ENCODE results near the gene MBD4.

- TF ChIP-seq CTCF (conservative IDR thresholded peaks at IDR 0.05; ENCODE audit: low read depth, low read length) (no peak), BHLHE40 (IDR thresholded peaks at IDR 0.05; ENCODE audit: low read depth, low read length) (no peak), CEBPB (IDR thresholded peaks at IDR 0.05; ENCODE audit: low read depth, low read length) (no peak), MXI1 (IDR thresholded peaks at IDR 0.05; ENCODE audit: borderline replicate concordance, low read depth, low read length) (no peak), CHD1 (IDR thresholded peaks at IDR 0.05; ENCODE audit: low read depth, low read length) (no peak)
These were observed 14.5 kb downstream of the MBD4 start for GRCh38 chr3:129425213-129425612.

Measured in IMR-90 (cell line).